Central memory CD8-positive, alpha-beta T cell (primary cell): ENCODE measurements around the gene CDH26.

ENCODE experiments used
- ATAC-seq: fragments of 150-1000 bp; cut with Tn5 transposase; replicated peaks from 2 replicates; pipeline ENCODE4 v1.10.0; 2022; ENCODE audit warnings: mild to moderate bottlenecking, moderate FRiP score, moderate number of reproducible peaks; ENCODE audit not compliant: poor library complexity, severe bottlenecking; ENCODE audit errors: extremely low read depth
- DNase-seq, 2 donors: peaks; one replicate each; pipeline ENCODE4 v3.0.0; 2021; ENCODE audit warnings: low spot score in 2 of 2
- H3K27ac Mint-ChIP-seq: one replicate; pipeline ENCODE4 v1.8.0; 2022; ENCODE audit warnings: low read depth, mild to moderate bottlenecking, moderate library complexity, mixed read lengths
- H3K27me3 Mint-ChIP-seq: one replicate; pipeline ENCODE4 v1.8.0; 2022; ENCODE audit warnings: mixed read lengths
- H3K36me3 Mint-ChIP-seq: one replicate; pipeline ENCODE4 v1.8.0; 2022; ENCODE audit warnings: mild to moderate bottlenecking, moderate library complexity, mixed read lengths; ENCODE audit not compliant: insufficient read depth
- H3K4me1 Mint-ChIP-seq: one replicate; pipeline ENCODE4 v1.8.0; 2022; ENCODE audit warnings: mixed read lengths
- H3K4me3 Mint-ChIP-seq: one replicate; pipeline ENCODE4 v1.8.0; 2022; ENCODE audit warnings: mild to moderate bottlenecking, moderate library complexity, mixed read lengths
- H3K9me3 Mint-ChIP-seq: one replicate; pipeline ENCODE4 v1.8.0; 2022; ENCODE audit warnings: mixed read lengths

The CDH26 gene

GRCh38 chr20:60058879-60059278, 100.7 kb downstream of the CDH26 start:
- peak overlapping the region; percentile 78 for H3K4me3 Mint-ChIP-seq
- H3K4me1 Mint-ChIP-seq = peaks cover 59% of the 10 kb centered on the region
- no peak for ATAC-seq

GRCh38 chr20:60060006-60060557, 101.9 kb downstream of the CDH26 start:
- Mint-ChIP-seq H3K36me3 (peaks cover 1% of the 10 kb centered on the region), H3K9me3 (no peaks in the 10 kb centered on the region), H3K4me1 (peaks cover 57% of the 10 kb centered on the region), H3K27me3 (no peaks in the 10 kb centered on the region), H3K27ac (no peak overlapping the region), H3K4me3 (no peak overlapping the region)
- no peak for ATAC-seq
- DNase-seq = no peak

More at GRCh38 chr20:60058879-60059278, 100.7 kb downstream of the CDH26 start:
- no peaks in the 10 kb centered on the region for H3K27me3 Mint-ChIP-seq
- H3K27ac Mint-ChIP-seq = peak overlapping the region; percentile 89
- peaks cover 3% of the 10 kb centered on the region for H3K36me3 Mint-ChIP-seq
- H3K9me3 Mint-ChIP-seq = no peaks in the 10 kb centered on the region
- DNase-seq = no peak

GRCh38 chr20:60060593-60060992, 102.4 kb downstream of the CDH26 start:
- Mint-ChIP-seq H3K27ac (no peak overlapping the region), H3K4me1 (peaks cover 52% of the 10 kb centered on the region), H3K4me3 (no peak overlapping the region), H3K27me3 (no peaks in the 10 kb centered on the region), H3K9me3 (no peaks in the 10 kb centered on the region), H3K36me3 (peaks cover 1% of the 10 kb centered on the region)
- ATAC-seq (no peak), DNase-seq (no peak)

GRCh38 chr20:60062431-60063047, 104.3 kb downstream of the CDH26 start:
- no peak for ATAC-seq
- no peak for DNase-seq
- H3K36me3 Mint-ChIP-seq = peaks cover 1% of the 10 kb centered on the region
- H3K4me1 Mint-ChIP-seq = peaks cover 33% of the 10 kb centered on the region
- no peaks in the 10 kb centered on the region for H3K27me3 Mint-ChIP-seq
- H3K27ac Mint-ChIP-seq = no peak overlapping the region
- no peaks in the 10 kb centered on the region for H3K9me3 Mint-ChIP-seq
- no peak overlapping the region for H3K4me3 Mint-ChIP-seq

GRCh38 chr20:60063048-60063451, 104.8 kb downstream of the CDH26 start:
- H3K27ac Mint-ChIP-seq = no peak overlapping the region
- DNase-seq = no peak

GRCh38 chr20:60063739-60064380, 105.6 kb downstream of the CDH26 start:
- Mint-ChIP-seq H3K27ac (no peak overlapping the region), H3K4me3 (no peak overlapping the region)
- ATAC-seq = no peak

More at GRCh38 chr20:60063048-60063451, 104.8 kb downstream of the CDH26 start:
- ATAC-seq = no peak
- H3K4me1 Mint-ChIP-seq = peaks cover 28% of the 10 kb centered on the region
- H3K9me3 Mint-ChIP-seq = no peaks in the 10 kb centered on the region
- H3K36me3 Mint-ChIP-seq = peaks cover 1% of the 10 kb centered on the region
- H3K4me3 Mint-ChIP-seq = no peak overlapping the region
- H3K27me3 Mint-ChIP-seq = no peaks in the 10 kb centered on the region

More at GRCh38 chr20:60063739-60064380, 105.6 kb downstream of the CDH26 start:
- Mint-ChIP-seq H3K4me1 (peaks cover 20% of the 10 kb centered on the region), H3K9me3 (no peaks in the 10 kb centered on the region), H3K36me3 (peaks cover 4% of the 10 kb centered on the region), H3K27me3 (no peaks in the 10 kb centered on the region)
- DNase-seq = no peak
